GM18519 (cell line): Measurements from ENCODE around the gene LIPA.
"Not testable (repeated sequence)": the region's sequence is repeated elsewhere in the genome, so short reads cannot be mapped to it uniquely, and the experiment has no call there.

ENCODE experiments used
- ATAC-seq: cut with Tn5 transposase; IDR thresholded peaks from one replicate; pipeline ENCODE4 v1.9.1; 2021; ENCODE audit warnings: mild to moderate bottlenecking, moderate library complexity; ENCODE audit not compliant: unreplicated experiment, low FRiP score

LIPA gene

GRCh38 chr10:89213191-89213808 is 38.3 kb downstream of the LIPA start:
- ATAC-seq, result no peak

DNA sequence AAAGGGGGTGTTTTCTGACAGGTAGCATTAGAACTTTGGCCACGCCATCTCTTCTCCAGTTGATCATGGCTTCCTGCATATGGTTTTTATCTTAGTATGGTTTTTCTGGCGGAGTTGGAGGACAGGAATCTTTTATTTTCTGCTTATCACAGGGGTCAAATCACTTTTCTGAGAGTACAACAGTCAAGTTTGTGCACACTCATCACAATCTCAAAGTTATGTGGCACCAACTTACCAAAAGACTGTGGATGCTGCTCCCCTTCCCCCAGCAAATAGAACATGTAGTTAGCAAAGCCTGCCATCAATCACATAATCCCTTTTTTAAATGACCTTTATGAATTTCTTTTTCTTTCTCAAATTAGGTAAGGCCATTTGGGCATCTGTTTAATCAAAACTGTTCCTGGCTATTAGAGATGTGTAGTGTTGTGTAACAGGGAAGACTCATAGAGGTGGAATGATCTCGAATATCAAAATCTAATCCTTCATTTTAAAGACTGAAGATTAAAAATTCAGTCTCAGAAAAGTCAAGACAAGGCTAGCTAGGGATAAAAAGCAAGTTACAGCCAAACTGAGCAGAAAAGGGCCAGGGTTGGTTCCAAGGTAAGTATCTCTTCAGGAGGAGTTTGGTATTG is 40.7 kb downstream of the LIPA start:
- no peak for ATAC-seq

DNA sequence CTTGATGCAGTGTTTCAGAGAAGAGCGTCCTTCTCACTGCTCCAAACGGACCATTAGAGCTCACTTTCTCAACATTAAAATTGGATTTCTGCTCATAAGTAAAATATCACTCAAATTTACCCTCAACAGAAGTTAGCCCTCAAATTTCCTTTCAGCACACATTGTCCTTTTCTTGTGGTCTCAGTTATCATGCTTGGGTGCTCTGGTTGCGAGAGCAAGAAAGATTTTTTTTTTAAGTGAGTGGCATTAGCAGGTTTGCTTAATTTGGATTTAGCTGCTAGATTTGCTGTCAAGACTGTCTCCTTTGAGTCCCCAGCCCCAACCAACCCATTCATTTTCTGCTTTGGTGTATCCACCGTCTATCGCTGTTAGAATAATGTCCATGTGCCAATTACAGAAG is 41.9 kb downstream of the LIPA start:
- no peak for ATAC-seq

DNA sequence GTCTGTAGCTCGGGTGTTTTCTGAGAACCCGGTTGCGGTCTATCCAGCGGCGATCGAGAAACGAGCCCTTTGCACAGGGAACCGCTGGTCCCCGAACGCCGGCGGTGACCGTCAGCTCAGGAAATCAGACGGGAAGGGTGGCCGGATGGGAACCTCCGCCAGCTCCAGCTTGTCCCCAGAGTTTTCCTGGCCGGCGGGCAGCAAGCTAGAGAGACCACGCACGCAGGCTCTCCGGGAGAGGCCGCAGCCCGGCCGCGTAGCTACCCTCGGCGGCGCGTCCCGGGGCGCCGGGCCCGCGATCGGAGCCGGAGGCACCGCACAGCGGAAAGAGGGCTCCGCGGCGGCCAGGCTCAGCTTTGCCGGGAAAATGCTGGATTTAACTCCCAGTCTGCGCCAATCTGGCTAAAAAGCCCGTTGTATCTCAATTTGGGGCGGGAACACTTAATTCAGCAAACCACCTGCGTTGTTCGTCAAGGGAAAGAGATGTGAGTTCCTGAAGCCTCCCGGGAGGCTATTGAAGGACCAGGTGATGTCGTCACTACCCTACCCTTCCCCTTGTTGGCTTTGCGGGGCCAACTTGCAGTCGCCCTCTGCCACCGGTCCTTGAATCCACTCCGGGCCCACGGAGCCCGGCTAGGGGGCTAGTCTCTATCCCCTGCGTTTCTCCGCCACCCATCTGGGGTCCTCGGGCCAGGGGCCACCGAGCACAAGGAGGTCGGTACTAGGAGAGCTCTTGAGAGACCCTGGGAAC is 43.6 kb downstream of the LIPA start:
- no peak for ATAC-seq

- no peak for ATAC-seq
Observed at GRCh38 chr10:89207181-89207800, 44.3 kb downstream of the LIPA start, which contains the start of gene CH25H. Gene CH25H (minus strand): TSS chr10:89207317. CDS start chr10:89207292, 25 bp downstream.

DNA sequence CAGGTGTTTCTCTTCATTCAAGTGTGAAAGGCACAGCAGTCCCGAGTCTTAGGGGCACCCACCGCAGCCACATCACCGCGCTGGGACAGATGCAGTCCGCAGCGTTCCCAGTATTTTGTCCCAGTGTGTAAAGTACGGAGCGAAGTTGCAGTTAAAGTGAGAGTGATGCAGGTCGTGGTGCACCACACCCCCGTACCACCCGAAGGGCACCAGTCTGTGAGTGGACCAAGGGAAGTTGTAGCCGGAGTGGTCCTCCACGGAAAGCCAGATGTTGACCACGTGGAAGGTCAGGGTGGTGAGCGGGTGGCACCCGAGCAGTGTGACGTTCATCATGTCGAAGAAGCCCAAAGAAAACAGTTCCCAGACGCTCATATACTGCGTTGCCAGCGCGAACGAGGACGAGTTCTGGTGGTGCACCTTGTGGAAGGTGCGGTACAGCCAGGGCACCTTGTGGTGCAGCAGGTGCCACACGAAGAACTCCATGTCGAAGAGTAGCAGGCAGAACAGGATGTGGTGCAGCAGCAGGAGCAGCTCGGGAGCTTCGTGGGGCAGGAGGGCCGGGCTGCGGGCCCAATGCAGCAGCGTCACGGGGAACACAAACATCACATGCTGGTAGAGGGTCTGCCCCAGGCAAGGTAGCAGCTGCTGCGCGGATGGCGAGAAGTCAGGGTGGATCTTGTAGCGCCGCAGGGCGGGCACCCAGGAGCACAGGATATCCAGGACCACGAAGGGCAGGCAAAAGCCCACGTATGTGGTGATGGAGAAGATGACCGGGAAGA is 45.0 kb downstream of the LIPA start:
- ATAC-seq, result no peak

DNA sequence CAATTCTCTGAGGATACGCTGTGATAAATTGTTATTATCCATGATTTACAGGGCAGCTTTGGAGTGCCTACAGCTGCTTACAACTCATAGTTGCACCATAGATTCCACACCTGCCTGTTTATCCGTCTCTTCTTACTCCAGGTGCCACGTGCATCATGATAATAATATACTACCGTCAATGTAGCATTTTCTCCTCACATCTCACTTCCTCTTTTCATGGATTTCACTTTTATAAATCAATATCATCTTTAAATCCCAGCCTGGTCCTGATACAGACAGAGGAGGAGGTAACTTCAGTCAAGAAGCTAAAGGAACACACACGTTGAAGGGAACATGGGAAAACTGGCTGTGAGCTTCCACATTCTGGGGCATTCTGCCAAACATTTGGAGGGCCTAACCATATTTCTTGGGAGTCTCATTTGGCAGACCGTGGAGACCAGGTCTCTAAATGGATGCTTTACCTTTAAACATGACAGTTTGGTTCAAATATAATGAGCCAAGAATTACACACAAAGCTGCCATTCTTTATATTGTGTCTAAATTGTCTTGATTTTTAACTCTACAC is 46.9 kb downstream of the LIPA start:
- ATAC-seq, result no peak

GRCh38 chr10:89203237-89203636 is 48.3 kb downstream of the LIPA start:
- ATAC-seq, result no peak

DNA sequence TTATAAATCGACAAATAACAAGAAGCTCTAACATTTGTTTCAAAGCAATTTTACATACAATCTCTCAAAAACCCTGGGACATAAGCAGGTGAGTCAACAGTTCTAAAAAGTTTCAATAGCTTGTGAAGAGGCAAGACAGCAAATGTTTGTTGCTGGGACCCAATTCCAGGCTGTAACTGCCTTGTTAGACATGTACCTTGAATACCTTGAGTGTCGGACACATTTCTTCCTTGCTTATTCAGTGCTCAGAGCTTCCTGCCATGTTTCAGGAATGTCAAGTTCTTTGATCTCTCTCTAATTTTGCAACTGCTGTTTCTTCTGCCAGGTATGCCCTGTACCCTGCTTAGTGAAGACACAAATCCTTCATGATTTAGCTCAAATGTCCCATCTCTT is 49.5 kb downstream of the LIPA start:
- no peak for ATAC-seq

DNA sequence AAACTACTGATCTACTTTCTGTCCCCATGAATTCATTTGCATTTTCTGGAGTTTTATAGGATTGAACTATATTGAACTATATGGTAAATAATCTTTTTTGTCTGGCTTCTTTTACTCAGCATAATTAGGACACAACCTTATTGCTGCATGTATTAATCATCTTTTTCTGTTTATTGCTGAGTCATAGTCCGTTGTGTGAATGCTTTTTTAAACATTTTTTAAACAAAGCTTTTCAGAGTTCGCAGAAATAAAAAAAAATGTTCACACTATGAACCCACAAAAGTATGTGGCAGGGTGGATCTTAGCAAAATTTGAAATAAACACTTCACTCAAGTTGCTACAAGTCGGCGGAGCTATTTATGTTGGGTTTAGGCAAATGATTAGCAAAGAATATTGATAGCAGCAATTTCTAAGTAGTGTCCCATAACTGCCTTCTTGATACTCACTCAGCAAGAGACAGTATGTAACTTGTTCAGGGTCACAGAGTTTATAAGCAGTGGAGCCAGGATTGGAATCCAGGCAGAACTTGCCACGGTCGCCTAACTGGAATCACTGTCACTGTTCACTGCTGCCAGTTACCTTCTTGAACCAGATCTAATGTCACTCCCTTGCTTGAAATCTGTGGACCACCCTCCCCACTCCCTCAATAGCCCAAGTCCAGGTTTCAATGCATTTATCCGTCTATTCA is 50.1 kb downstream of the LIPA start:
- no peak for ATAC-seq

GRCh38 chr10:89197473-89197872 is 54.1 kb downstream of the LIPA start:
- no peak for ATAC-seq

DNA sequence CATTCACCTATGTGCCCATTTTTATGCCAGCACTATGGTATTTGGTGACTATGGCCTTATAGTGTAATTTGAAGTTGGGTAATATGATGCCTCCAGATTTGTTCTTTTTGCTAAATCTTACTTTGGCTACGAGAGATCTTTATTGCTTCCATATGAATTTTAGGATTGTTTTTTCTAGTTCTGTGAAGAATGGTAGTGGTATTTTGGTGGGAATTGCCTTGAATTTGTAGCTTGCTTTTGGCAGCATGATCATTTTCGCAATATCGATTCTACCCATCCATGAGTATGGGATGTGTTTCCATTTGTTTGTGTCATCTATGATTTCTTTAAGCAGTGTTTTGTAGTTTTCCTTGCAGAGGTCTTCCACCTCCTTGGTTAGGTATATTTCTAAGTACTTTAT is 60.3 kb downstream of the LIPA start:
- ATAC-seq, result not testable (repeated sequence)

DNA sequence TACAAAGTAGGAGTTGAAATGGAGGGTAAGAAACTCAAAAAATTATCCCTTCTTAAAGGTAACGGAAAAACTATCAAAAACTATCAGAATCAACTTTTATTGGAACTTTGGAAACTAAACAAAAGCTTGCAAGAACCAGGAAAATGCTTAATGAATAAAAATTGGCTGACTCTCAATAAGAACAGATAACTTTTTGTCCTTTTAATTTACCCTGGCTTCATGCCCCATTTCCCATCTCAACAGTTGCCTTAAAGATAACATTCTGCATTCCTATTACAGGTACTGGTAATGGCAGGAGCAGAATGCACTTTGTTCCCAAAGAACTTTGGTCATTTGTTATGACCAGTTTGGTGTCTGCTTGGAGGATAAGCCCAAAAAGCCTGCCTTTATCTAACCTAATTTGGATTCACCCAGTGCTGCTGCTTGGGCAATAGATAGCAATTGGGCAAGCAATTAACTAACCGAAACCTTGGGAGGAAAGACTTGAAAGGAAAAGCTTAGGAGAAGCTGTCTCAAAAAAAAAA is 62.3 kb downstream of the LIPA start:
- no peak for ATAC-seq

DNA sequence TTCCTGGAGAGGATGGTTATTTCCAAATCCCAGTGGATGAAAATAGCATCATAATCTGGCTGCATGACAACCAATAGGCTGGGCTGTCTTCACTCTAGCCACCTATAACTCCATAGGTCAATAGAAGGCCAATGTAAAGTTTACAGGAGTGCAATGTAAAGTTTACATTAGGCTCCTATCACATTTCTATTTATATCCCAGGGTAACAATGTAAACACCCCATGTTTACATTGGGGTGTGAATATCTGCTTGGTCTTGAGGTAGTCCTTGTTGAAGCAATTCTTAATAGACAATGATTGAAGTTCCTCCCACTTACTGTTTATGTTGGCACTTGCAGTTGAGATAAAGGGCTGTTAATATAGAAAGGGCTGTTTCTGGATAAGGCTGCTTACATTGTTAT is 65.9 kb downstream of the LIPA start:
- ATAC-seq, result no peak

DNA sequence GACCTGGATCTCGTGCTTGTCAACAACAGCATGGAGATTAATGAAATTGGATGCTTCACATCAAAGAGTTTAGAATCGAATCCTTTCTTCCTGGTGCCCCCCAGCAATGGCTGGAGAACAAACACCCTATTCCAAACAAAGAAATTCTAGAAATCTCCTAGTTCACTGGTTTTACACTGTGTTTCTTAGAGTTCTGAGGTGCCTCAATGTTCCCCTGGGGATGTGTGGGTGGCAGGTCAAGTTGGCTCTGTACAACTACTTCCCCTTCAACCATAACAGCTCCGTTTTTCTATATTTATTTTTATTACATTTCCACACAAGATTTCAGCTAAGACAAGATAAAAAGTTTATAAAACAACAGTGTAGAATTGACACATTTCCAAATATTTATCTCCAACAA is 66.9 kb downstream of the LIPA start:
- ATAC-seq, result no peak

DNA sequence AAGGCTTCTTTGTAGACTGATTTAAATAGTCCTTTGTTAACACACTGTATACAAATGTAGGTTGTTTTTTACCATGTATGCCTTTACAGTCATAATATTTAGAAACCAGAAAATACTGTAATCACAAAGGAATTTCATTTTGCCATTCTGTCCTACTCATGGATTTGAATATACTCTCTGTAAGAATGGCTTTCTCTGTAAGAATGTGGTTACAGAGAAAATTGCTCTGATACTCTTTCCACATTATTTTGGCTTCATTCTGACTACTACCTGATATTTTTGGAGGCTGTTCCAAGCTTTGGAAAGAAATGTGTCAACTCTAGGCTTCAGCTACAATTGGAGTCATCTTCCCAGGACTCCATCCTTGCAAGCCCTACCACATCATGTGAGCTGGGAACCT is 68.0 kb downstream of the LIPA start:
- no peak for ATAC-seq

DNA sequence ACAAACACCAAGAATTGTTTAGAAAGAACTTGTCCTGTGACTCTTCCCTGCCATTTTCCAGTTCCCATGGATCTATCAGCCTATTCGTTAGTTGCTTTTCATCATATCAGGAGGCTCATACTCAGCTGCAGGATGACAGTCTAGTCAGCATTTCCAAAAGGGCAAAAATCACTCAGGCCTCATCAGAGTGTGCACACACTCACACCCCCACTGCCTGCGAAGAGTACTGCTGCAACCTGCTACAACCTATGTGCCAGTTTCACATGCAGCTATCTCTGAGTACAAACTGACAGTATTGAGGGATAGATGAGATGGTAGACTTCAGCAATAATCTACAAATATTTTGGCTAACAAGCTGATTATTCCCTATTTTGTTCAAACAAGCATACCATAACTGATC is 68.7 kb downstream of the LIPA start:
- no peak for ATAC-seq

GRCh38 chr10:89175816-89176215 is 75.8 kb downstream of the LIPA start:
- ATAC-seq, result no peak

DNA sequence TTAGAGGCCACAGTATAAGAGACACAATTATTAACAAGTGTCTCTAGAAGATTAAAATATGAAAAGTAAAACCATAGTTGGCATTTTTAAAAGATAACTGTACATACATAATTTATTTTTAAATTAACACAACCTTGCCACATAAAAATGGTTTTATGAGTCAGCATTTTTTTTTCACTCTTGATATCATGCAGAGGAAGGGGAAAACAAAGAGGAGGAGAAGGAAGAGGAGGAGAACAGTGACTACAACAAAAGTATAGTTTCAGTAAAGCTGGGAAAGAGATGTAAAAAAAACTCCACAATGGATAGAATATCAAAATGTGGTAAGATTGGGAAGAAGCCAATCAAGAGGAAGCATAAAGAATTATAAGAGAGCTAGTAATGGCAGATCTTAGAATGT is 78.5 kb downstream of the LIPA start:
- no peak for ATAC-seq

DNA sequence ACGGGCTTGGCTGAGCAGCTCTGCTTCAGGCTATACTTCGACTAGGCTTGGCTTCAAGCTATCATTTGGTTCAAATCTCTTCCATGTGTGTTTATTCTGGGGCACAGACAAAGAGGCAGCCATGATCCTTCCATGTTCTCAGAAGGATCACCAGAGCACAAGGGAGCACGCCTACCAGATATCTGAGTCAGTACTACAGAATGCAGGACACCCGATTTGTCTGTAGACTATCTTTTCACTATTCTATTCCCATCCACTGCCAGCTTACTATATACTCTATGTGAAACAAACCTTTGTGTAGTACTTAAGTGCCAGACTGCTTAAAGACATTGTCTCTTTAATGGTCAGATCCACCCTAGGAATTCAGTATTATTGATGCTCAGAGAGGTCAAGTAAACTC is 79.6 kb downstream of the LIPA start:
- no peak for ATAC-seq
